K562 treated with DMSO at 1 percent for 4 hours (cell line): ENCODE data around the gene PELI2. TPM values are rescaled to one million over a fixed set of nuclear protein-coding genes. Genes with fewer than 3 reads are reported as not detected.

Source experiments
- total RNA-seq: library from RNA; unstranded; fragments of 300-600 nt; gene quantifications from 2 replicates; pipeline ENCODE4 v1.2.3, GENCODE V29; 2022; ENCODE audit not compliant: insufficient read depth

The PELI2 gene, protein sequence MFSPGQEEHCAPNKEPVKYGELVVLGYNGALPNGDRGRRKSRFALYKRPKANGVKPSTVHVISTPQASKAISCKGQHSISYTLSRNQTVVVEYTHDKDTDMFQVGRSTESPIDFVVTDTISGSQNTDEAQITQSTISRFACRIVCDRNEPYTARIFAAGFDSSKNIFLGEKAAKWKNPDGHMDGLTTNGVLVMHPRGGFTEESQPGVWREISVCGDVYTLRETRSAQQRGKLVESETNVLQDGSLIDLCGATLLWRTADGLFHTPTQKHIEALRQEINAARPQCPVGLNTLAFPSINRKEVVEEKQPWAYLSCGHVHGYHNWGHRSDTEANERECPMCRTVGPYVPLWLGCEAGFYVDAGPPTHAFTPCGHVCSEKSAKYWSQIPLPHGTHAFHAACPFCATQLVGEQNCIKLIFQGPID
- 0.63 and 2.0 TPM in 2 replicates for total RNA-seq

DNA sequence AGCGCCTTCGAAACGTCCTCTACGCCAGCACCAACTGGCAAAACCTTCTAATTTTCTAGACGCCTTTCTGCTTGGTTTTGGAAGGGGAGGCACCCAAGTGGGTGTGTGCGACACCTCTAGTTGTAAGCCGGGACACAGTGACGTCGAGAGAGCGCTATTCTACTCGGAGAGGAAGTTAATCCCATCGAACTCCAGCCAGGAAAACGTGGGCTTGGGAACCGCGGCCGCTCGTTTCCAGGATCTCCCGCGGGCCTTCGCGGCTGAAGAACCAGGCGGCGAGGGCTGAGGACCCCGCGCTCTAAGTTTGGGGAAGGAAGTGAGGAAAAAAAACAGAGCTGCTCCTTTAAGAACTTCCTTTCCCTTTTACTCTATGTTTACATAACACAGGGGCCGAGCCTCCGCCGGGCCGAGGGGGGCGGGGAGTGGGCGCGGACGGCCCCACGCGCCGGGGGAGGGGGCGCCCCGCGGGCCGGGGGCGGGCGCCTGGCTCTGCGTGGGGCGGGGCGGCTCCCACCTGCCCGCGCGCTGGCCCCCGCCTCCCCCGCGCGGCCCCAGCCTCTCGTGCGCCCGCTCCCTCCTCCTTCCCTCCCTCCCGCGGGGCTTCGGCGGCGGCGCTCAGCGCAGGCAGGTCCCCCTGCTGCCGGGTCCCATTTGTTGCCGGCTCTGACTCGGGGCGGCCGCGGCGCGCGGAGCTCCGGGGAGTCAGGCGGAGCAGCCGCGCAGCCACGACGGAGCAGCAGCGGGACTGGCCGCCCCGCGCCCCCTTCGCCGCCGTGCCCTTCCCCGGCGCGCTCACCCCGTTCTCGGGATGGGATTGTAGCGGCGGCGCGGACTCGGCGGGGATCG is at the start of gene PELI2:
Gene PELI2 (plus strand): TSS at position 647 of the 846 bp plus-strand sequence. CDS start 250 bp downstream, outside the sequence.

